Upper lobe of right lung (tissue), 1 donor: ENCODE measurements around the gene EXOC1. TPM values are rescaled to one million over a fixed set of nuclear protein-coding genes. Genes with fewer than 3 reads are reported as not detected.
"Not testable (repeated sequence)": the region's sequence is repeated elsewhere in the genome, so short reads cannot be mapped to it uniquely, and the experiment has no call there.

Experiments used
- ATAC-seq: fragments of 200-7000 bp; cut with Tn5 transposase; one replicate; pipeline ENCODE4 v1.9.1; 2020; ENCODE audit warnings: mild to moderate bottlenecking, moderate library complexity
- DNase-seq: peaks from one replicate; pipeline ENCODE4 v3.0.0-alpha.2; 2020
- H3K27ac ChIP-seq: fragments of 200-600 bp; one replicate; pipeline ENCODE4 v1.8.0; 2022
- H3K27me3 ChIP-seq: fragments of 200-600 bp; one replicate; pipeline ENCODE4 v1.8.0; 2022; ENCODE audit warnings: mild to moderate bottlenecking
- H3K36me3 ChIP-seq: fragments of 200-600 bp; one replicate; pipeline ENCODE4 v1.8.0; 2022
- H3K4me1 ChIP-seq: fragments of 200-600 bp; one replicate; pipeline ENCODE4 v1.8.0; 2022
- H3K4me3 ChIP-seq: fragments of 200-600 bp; one replicate; pipeline ENCODE4 v1.8.0; 2022; ENCODE audit warnings: mild to moderate bottlenecking
- H3K9me3 ChIP-seq: fragments of 200-600 bp; one replicate; pipeline ENCODE4 v1.8.0; 2022
- intact Hi-C: fragments of 100-400 bp; cut with DNase I; formaldehyde crosslinking; loops from one replicate; pipeline ENCODE4 v1.11.0; 2022
- total RNA-seq: library from RNA; stranded (reverse); fragmentation: NEBNext Ultra II Directional; extraction: Animal tissue kit (Norgen Biotek cat#: 25700); gene quantifications from one replicate; pipeline ENCODE4 v1.2.1, GENCODE V29; 2021
- TF ChIP-seq, protein P1 (sequence below): fragments of 200-600 bp; IDR thresholded peaks from one replicate; pipeline ENCODE4 v1.8.0; 2022; ENCODE audit warnings: antibody characterized with exemption
- donor health status: DM: no; HTN: yes; CAD: no; lungs with severe emphysema.

EXOC1 gene
- total RNA-seq, 1 donor from 2014 or later = 32.9 TPM

DNA sequence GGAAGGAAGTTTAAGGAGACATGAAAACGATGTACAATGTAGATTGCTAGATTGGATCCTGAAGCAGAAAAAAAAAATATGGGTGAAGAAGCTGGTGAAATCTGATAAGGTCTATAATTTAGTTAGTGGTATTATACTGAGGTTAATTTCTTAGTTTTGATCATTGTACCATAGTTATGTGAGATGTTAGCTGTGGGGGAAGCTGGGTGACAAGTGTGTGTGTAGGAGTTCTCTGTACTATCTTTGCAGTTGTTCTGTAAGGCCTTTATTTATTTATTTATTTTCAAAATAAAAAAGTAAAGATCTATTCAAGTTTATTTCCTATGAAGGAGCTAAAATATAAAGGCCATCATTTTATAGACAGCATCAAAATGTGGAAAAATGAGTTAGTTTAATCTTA, 12.5 kb upstream of the EXOC1 start:
- ATAC-seq (no peak), DNase-seq (no peak)
- no peak overlapping the region for H3K27ac ChIP-seq
- H3K4me3 ChIP-seq = no peak overlapping the region
- no peaks in the 10 kb centered on the region for H3K9me3 ChIP-seq
- intact Hi-C loops = no loop called here
- no peaks in the 10 kb centered on the region for H3K36me3 ChIP-seq
- no peaks in the 10 kb centered on the region for H3K4me1 ChIP-seq
- no peaks in the 10 kb centered on the region for H3K27me3 ChIP-seq
- TF ChIP-seq, protein P1, sequence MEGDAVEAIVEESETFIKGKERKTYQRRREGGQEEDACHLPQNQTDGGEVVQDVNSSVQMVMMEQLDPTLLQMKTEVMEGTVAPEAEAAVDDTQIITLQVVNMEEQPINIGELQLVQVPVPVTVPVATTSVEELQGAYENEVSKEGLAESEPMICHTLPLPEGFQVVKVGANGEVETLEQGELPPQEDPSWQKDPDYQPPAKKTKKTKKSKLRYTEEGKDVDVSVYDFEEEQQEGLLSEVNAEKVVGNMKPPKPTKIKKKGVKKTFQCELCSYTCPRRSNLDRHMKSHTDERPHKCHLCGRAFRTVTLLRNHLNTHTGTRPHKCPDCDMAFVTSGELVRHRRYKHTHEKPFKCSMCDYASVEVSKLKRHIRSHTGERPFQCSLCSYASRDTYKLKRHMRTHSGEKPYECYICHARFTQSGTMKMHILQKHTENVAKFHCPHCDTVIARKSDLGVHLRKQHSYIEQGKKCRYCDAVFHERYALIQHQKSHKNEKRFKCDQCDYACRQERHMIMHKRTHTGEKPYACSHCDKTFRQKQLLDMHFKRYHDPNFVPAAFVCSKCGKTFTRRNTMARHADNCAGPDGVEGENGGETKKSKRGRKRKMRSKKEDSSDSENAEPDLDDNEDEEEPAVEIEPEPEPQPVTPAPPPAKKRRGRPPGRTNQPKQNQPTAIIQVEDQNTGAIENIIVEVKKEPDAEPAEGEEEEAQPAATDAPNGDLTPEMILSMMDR = no peak

DNA sequence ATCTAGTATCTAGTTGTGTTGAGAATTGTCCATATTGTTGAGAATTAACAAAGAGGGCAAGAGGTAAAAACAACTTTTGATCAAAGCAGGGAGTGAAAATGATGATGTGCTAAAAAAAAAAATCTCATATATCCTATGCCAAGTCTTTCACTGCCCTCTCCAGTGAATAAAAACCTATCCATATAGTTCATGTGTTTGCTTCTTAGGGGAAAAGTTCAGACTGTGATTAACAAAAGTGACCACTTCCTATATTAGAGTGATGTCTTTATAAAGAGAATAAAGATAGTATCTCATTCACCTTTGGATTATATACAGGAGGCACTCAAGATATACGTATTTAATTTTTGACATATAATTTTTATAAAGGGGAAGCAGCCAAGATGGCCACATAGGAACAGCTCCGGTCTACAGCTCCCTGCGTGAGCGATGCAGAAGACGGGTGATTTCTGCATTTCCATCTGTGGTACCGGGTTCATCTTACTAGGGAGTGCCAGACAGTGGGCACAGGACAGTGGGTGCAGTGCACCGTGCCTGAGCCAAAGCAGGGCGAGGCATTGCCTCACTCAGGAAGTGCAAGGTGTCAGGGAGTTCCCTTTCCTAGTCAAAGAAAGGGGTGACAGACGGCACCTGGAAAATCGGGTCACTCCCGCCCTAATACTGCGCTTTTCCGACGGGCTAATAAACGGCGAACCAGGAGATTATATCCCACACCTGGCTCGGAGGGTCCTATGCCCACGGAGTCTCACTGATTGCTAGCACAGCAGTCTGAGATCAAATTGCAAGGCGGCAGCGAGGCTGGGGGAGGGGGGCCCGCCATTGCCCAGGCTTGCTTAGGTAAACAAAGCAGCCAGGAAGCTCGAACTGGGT, 11.8 kb upstream of the EXOC1 start:
- H3K4me1 ChIP-seq, ATAC-seq, H3K4me3 ChIP-seq, DNase-seq, H3K27ac ChIP-seq, H3K36me3 ChIP-seq, H3K9me3 ChIP-seq, intact Hi-C loops, H3K27me3 ChIP-seq: not testable (repeated sequence)

DNA sequence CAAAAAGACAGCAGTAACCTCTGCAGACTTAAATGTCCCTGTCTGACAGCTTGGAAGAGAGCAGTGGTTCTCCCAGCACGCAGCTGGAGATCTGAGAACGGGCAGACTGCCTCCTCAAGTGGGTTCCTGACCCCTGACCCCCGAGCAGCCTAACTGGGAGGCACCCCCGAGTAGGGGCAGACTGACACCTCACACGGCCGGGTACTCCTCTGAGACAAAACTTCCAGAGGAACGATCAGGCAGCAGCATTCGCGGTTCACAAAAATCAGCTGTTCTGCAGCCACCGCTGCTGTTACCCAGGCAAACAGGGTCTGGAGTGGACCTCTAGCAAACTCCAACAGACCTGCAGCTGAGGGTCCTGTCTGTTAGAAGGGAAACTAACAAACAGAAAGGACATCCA, 11.1 kb upstream of the EXOC1 start:
- H3K4me3 ChIP-seq, H3K36me3 ChIP-seq, H3K27me3 ChIP-seq, ATAC-seq, intact Hi-C loops, H3K4me1 ChIP-seq, H3K27ac ChIP-seq, DNase-seq, H3K9me3 ChIP-seq: not testable (repeated sequence)

DNA sequence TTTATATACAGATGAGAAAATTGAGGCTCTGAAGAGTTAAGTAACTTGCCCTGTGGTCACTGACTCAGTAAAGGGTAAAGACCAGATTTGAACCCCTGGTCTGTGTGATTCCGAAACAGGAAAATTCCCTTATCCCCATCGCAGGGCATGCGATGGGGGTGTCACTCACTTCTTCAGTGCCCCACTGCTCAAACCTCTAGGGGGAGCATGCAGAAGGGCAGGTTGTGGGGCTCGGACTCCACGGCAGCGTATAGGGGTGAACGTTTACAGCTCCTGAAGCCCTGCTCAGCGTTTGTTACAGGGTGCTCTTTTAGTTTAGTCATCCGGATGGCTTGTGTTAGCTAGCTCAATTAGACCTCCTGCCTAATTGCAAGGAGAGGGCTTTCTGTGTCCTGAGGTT, 3.7 kb upstream of the EXOC1 start:
- DNase-seq = no peak
- intact Hi-C loops = no loop called here
- no peaks in the 10 kb centered on the region for H3K36me3 ChIP-seq

DNA sequence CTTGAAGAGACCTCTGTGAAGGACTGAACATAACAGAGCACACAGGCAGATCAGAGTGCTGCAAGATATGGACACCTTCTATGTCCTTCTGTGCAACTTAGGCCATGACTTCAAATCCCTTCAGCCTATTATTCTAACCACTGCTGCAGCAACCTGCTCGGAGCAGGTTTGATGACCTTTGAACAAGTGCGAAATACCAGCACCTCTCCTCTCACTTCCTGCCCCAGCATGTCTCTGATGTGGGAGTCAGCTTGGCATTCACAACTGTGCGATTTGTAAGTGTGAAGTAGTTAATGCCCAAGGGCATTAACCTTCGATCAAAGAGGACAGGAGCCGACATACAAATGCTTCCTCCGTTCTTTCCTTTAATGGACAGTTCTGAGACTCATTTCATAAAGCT, 1.6 kb upstream of the EXOC1 start:
- H3K9me3 ChIP-seq = no peaks in the 10 kb centered on the region
- TF ChIP-seq, protein P1 = no peak
- H3K4me3 ChIP-seq = no peak overlapping the region
- H3K27ac ChIP-seq = no peak overlapping the region
- H3K4me1 ChIP-seq = peaks cover 10% of the 10 kb centered on the region
- ATAC-seq = no peak
- H3K27me3 ChIP-seq = no peaks in the 10 kb centered on the region
- no peaks in the 10 kb centered on the region for H3K36me3 ChIP-seq
- intact Hi-C loops = no loop called here
- no peak for DNase-seq

More for the DNA sequence above, 3.7 kb upstream of the EXOC1 start:
- no peaks in the 10 kb centered on the region for H3K9me3 ChIP-seq
- H3K4me3 ChIP-seq = no peak overlapping the region
- no peak for ATAC-seq
- H3K27me3 ChIP-seq = no peaks in the 10 kb centered on the region
- TF ChIP-seq, protein P1 = no peak
- peaks cover 7% of the 10 kb centered on the region for H3K4me1 ChIP-seq
- no peak overlapping the region for H3K27ac ChIP-seq

DNA sequence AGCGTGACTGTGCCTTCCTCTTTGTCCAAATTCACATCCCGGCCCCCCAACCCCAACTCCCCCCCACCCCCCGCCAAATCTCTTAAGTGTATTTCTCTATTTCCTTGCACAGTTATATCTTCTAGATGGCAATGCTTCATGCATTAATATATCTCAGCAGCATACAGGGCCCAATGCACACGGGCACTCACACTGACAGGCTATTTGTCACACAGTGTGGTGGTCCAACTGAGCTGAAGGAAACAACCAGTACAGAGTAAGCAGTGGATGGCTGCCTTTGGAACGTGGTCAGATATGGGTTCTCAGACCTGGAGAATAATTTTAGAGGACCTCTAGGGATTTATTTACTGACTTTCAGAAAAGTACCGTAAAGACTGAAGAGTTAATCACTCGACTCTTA, 681 bp downstream of the EXOC1 start:
- H3K4me1 ChIP-seq = peaks cover 10% of the 10 kb centered on the region
- no peak for DNase-seq
- H3K4me3 ChIP-seq = peak overlapping the region; percentile 92
- H3K27me3 ChIP-seq = no peaks in the 10 kb centered on the region
- H3K27ac ChIP-seq = peak overlapping the region; percentile 90
- H3K9me3 ChIP-seq = no peaks in the 10 kb centered on the region
- intact Hi-C loops = no loop called here
- no peak for ATAC-seq
- peaks cover 8% of the 10 kb centered on the region for H3K36me3 ChIP-seq
- TF ChIP-seq, protein P1 = no peak
